Activated T-cell treated with anti-CD3 and anti-CD28 coated beads for 1 hour (primary cell): ENCODE results near the gene CGNL1.

Source experiments
- DNase-seq: peaks from one replicate; pipeline ENCODE4 v3.0.0-alpha.2; 2020; ENCODE audit warnings: low read depth

CGNL1 gene

GRCh38 chr15:57424628-57425405 is 48.5 kb downstream of the CGNL1 start:
- no peak for DNase-seq

- DNase-seq: no peak
These were observed 49.5 kb downstream of the CGNL1 start for GRCh38 chr15:57425842-57426241.

- no peak for DNase-seq
These were observed 51.1 kb downstream of the CGNL1 start for GRCh38 chr15:57427367-57427821.

GRCh38 chr15:57432141-57432741 is 55.9 kb downstream of the CGNL1 start:
- DNase-seq: no peak

GRCh38 chr15:57436166-57436565 is 59.9 kb downstream of the CGNL1 start:
- DNase-seq: no peak

GRCh38 chr15:57436961-57437360 is 60.7 kb downstream of the CGNL1 start:
- DNase-seq: no peak

- DNase-seq: no peak
These were observed 61.3 kb downstream of the CGNL1 start for GRCh38 chr15:57437564-57437963.

GRCh38 chr15:57438166-57438565 is 61.9 kb downstream of the CGNL1 start:
- no peak for DNase-seq

- no peak for DNase-seq
These were observed 63.1 kb downstream of the CGNL1 start for GRCh38 chr15:57439128-57440027.

- no peak for DNase-seq
These were observed 63.9 kb downstream of the CGNL1 start for GRCh38 chr15:57440167-57440566.

GRCh38 chr15:57440799-57441198 is 64.5 kb downstream of the CGNL1 start:
- no peak for DNase-seq

- no peak for DNase-seq
These were observed 66.0 kb downstream of the CGNL1 start for GRCh38 chr15:57442335-57442734.

- DNase-seq: no peak
These were observed 67.2 kb downstream of the CGNL1 start for GRCh38 chr15:57443486-57443885.

GRCh38 chr15:57444877-57445513 is 68.7 kb downstream of the CGNL1 start:
- DNase-seq: no peak

GRCh38 chr15:57445872-57446271 is 69.6 kb downstream of the CGNL1 start:
- DNase-seq: no peak

GRCh38 chr15:57446393-57446792 is 70.1 kb downstream of the CGNL1 start:
- DNase-seq: no peak

- DNase-seq: no peak
These were observed 75.2 kb downstream of the CGNL1 start for GRCh38 chr15:57451555-57451954.

GRCh38 chr15:57452090-57452754 is 75.9 kb downstream of the CGNL1 start:
- no peak for DNase-seq

- no peak for DNase-seq
These were observed 79.6 kb downstream of the CGNL1 start for GRCh38 chr15:57455929-57456328.

- DNase-seq: no peak
These were observed 80.3 kb downstream of the CGNL1 start for GRCh38 chr15:57456559-57456958.

- DNase-seq: no peak
These were observed 81.4 kb downstream of the CGNL1 start for GRCh38 chr15:57457726-57458125.

- no peak for DNase-seq
These were observed 82.1 kb downstream of the CGNL1 start for GRCh38 chr15:57458356-57458781.
